Occipital lobe (tissue), 2 donors: ENCODE data around the gene SEMA6A. TPM values are rescaled to one million over a fixed set of nuclear protein-coding genes. Genes with fewer than 3 reads are reported as not detected.

Source experiments
- DNase-seq: peaks from one replicate; lab custom pipeline; 2025; lab: John Stamatoyannopoulos, UW
- total RNA-seq: library from RNA; depleted of rRNA; stranded (reverse); fragments of >200 nt; gene quantifications from one replicate; pipeline ENCODE4 v1.2.3, GENCODE V29; 2014

The SEMA6A gene
- total RNA-seq, 1 donor from 2014 or later: 24.2 TPM

- no peak for DNase-seq
Measured at GRCh38 chr5:116440457-116441001, 134.1 kb downstream of the SEMA6A start.

- DNase-seq: no peak
Measured at GRCh38 chr5:116439905-116440304, 134.7 kb downstream of the SEMA6A start.

- DNase-seq: no peak
Measured at GRCh38 chr5:116438979-116439554, 135.6 kb downstream of the SEMA6A start.

GRCh38 chr5:116437922-116438578 is 136.6 kb downstream of the SEMA6A start:
- no peak for DNase-seq

DNA sequence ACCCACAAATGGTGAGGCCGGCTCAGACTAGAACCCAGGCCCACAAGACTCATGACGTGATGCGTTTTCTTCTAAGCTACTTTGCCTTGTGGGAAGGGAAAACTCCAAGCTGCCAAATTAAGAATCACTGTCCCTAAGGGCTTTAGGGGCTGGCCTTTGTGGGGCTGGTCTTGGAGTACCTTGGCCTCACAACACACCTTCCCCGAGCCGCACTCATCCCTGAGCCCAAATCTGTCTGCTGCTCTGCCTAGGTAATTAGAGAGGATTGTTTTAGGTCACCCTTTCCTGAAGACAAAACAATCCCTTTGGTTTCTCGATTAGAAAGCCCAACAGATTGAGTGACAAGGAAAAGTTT is 137.3 kb downstream of the SEMA6A start:
- no peak for DNase-seq

- no peak for DNase-seq
Measured at GRCh38 chr5:116436674-116437350, 137.8 kb downstream of the SEMA6A start.

DNA sequence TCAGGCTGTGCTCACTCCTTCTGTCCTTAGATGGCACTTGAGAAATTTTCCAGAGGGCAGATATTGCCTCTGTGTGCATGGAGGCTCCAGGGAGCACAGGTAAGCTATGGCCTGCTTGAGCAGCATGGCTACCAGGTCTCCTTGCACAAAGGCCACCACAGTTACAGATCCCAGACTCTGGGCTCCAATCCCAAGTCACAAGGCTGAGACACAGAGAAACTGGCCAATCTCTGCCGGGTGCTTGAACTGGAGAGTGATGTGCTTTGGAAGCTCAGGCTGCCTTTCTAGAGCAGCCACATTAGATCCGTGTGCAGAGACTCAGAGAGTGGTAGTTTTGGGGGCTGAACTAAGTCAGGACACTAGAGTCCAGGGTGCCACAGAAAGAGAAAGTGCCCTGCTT is 145.7 kb downstream of the SEMA6A start:
- DNase-seq: no peak

DNA sequence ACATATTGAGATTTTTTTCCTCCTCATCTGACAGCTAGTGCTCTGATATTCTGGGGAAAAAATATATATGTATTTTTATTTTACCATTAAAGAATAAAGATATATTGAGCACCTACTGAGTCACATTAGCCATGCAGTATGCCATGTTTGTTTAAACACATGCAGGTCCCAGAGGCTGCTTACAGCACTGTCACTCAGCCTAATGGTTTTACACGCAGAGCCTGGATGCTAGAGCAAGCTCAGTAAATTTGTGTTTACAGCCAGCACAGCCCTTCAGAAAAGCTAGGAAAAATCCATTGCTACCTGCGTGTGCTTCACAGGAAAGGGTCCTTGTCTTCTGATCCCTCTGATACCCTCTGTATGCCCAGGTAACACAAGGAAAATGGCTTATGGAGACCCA is 146.2 kb downstream of the SEMA6A start:
- no peak for DNase-seq

- DNase-seq: no peak
Measured at GRCh38 chr5:116424951-116425350, 149.7 kb downstream of the SEMA6A start.

DNA sequence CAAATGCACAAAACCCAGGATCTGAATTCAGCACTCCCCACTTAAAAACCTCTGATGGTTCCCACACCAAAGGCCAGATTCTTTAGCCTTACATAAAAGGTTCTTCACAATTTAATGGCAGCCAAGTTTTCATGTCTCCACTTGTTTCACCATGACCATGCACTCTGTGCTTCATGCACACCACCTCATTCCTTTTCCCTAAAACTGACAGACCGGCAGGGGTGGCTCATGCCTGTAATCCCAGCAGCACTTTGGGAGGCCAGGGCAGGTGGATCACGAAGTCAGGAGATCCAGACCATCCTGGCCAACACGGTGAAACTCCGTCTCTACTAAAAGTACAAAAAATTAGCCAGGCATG is 150.4 kb downstream of the SEMA6A start:
- DNase-seq: no peak

- DNase-seq: no peak
Measured at GRCh38 chr5:116423587-116424257, 150.9 kb downstream of the SEMA6A start.

GRCh38 chr5:116423141-116423540 is 151.5 kb downstream of the SEMA6A start:
- DNase-seq: no peak

DNA sequence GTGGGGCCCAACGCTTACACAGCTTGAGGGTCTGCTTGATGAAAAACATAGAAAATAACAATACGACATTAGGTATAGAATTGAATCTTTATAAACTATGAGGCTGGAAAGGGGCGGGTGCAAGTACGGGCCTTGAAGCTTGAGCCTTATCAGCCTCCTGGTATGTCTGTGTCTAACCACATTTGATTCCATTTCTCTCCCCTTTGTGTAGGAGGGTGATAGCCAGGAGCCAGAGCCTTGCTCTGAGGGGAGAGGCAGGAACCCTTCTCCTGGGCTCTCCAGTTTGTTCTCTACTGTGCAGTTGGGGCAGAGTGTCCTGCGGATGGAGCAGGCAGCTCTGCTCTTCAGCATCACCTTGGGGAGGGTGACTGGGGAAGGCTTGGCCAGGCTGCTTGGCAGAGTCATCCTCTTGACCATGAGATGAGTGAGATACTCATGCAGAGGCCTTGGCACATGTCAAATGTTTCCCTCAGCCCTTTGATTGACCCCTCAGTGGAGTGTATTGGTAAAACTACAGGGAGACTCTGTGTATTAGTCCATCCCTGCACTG is 153.5 kb downstream of the SEMA6A start:
- DNase-seq: no peak

DNA sequence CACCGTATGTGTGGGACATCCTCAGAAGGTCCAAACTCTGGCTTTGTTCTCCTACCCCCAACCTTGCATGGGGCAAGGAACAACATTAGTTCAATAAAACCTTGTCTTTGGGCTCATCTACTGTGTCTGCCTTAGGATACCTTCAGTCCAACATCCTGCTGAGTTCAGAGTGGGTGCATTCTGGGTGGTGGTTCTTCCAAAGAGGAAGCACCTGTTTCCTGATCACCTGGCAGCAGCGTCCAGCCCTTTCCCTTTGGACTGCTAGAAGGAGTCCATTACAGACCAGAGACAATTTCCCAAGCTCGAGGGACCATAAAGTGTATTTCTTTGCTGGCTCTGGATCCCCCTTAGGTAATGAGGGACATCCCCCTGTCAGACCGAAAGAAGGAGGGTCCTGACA is 154.1 kb downstream of the SEMA6A start:
- no peak for DNase-seq

- DNase-seq: no peak
Measured at GRCh38 chr5:116419258-116419657, 155.4 kb downstream of the SEMA6A start.

- DNase-seq: no peak
Measured at GRCh38 chr5:116418774-116419173, 155.8 kb downstream of the SEMA6A start.

DNA sequence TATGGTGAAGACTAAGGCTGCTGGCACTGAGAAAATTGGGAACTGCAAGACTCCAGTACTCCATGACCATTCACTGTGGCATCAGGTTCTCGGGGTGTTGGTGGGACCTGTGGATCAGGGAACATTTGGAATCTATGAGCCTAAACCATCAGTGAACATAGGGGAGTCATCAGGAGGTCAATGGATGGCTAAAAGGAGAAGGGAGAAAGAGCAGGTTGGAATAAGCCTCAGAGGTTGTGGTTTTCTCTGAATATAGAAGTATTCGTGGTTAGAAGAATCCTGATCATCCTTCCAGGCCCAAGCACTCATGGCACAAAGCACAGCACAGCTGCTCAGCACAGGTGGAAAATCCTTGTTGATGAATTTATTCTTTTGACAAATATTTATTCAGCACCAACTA is 156.6 kb downstream of the SEMA6A start:
- no peak for DNase-seq

GRCh38 chr5:116415989-116416388 is 158.6 kb downstream of the SEMA6A start:
- DNase-seq: no peak

DNA sequence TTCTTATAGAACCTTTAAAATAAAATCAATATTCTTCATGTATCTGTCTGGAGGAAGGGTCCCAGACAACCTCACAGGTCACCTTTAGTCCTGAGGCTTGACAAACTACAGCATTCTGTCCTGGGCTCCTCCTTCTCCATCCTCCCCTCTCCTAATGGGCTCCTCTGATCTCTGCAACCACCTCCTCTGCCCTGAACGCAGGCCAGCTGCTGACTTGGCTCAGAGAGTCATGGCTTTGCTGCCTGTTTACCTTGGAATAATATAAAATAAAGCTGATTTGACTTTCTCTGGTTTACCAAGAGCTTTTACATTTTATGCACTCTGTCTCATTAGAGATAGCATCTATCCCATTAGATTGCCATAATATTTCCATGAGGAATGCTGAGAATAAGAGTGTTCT is 159.4 kb downstream of the SEMA6A start:
- DNase-seq: no peak

DNA sequence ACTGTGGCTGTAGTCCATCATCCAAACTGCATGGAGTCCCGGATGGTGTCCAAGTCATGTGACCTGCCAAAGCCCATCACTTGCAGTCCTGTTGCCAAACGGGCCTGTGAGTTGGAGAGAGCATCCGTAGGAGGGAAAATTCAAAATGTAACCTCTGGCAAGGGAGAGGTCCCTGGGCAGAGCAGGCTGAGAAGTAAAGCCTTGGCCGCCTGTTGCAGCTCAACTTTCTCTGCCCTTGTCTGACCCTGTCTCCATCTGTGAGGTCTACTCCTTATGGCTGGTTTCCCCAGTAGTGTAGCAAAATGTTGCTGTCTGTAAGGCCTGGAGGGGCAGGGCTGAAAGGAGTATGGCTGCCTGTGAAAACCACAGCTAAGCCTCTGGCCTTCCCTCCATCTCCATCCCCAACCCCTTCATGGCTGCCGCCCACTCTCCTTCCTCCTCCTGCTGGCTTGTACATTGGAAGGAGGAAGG is 163.5 kb downstream of the SEMA6A start:
- no peak for DNase-seq

- DNase-seq: no peak
Measured at GRCh38 chr5:116410336-116410890, 164.2 kb downstream of the SEMA6A start.
